T1000 (cell line): Measurements from ENCODE around the gene COBLL1.

ENCODE experiments used
- DNase-seq: peaks from one replicate; lab custom pipeline; 2025; ENCODE audit warnings: mixed read lengths; lab: John Stamatoyannopoulos, UW

COBLL1 gene

GRCh38 chr2:164757934-164758695 lies 83.5 kb downstream of the COBLL1 start:
- DNase-seq: no peak

- DNase-seq: no peak
Measured at GRCh38 chr2:164756773-164757172, 84.8 kb downstream of the COBLL1 start.

DNA sequence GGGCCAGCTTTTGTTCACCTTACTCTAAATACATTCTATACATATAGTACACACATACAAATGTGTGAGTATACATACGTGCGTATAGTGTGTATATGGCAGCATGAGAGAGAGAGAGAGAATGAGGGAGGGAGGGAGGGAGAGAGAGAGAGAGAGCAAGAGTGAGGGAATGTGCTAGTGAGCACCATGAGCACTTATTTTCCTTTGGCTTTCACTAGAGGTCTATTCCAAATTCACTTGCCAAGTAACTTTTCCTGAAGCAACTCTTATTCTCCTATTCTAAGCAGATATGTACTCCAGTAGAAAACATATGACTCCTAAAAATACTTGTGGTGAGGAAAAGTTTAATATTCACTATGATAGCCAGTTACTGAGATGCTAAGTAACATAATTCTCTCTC lies 85.7 kb downstream of the COBLL1 start:
- no peak for DNase-seq

DNA sequence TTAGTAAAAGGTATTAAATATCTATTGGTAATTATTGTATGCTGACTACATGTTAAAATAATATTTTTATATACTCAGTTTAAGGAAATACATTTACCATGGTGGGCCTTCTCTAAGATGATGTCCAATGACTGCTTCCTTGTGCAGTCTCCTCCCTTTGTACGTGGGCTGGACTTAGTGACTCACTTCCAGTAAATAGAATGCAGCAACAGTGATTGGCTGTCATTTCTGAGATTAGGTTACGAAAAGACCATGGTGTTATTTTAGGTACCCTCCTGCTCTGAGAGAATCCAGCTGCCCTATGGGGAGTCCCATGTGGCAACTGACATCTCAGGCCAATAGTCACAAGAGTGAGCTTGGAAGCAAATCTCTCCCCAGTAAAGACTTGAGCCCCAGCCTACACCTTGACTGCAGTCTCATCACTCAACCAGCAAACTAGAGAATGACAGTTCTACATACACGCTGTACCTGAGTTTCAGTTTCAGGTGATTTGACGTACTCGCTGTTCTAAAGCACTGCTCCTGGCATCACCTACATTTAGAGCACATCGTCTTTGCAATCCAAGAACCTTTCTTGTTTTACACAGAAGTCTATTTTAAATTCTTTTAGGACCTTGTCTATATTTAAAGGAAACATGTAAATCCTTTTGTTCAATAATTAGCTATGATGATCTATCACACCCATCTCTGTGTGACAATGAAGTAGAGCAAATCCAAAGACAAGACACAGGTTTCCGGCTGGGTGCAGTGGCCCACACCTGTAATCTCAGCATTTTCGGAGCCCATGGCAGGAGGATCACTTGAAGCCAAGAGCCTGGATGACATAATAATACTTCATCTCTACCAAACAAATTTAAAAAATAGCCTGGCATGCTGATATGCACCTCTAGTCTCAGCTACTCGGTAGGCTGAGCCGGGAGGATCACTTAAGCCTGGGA lies 87.2 kb downstream of the COBLL1 start:
- no peak for DNase-seq

GRCh38 chr2:164752956-164753355 lies 88.7 kb downstream of the COBLL1 start:
- DNase-seq: no peak

GRCh38 chr2:164747783-164748433 lies 93.7 kb downstream of the COBLL1 start:
- DNase-seq: no peak

GRCh38 chr2:164747140-164747539 lies 94.5 kb downstream of the COBLL1 start:
- DNase-seq: no peak

- DNase-seq: no peak
Measured at GRCh38 chr2:164746713-164747112, 94.9 kb downstream of the COBLL1 start.

- no peak for DNase-seq
Measured at GRCh38 chr2:164745012-164745797, 96.4 kb downstream of the COBLL1 start.

- DNase-seq: no peak
Measured at GRCh38 chr2:164742738-164743317, 98.8 kb downstream of the COBLL1 start.

GRCh38 chr2:164739966-164740365 lies 101.7 kb downstream of the COBLL1 start:
- DNase-seq: no peak

- no peak for DNase-seq
Measured at GRCh38 chr2:164737612-164738081, 104.0 kb downstream of the COBLL1 start.

DNA sequence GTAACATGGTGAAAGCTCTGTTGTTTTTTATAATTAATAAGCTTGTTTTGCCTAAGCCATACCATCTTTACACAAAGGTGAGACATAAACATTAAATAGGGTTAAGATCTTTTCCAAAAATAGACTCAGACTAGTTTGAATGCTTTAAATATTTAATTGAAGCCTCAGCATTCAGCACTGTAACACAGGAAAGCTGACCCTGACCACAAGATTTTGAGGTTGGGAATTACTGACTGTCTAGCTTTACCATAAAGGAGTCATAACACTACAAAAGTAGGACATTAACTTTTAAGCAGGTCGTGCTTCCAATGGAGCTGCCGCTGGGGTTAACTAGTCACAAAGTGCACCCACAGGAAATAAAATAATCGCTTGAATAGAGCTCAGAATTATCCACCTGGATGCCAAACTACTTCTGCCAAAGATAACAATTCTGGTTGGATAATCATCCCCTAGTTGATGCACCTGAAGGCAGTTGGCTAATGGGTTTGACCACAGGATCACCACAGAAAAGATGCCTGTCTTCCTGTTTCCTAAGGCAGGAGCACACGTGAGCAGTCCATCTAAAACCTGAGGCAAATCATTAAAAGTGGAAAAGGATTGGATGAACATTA lies 106.2 kb downstream of the COBLL1 start:
- no peak for DNase-seq

DNA sequence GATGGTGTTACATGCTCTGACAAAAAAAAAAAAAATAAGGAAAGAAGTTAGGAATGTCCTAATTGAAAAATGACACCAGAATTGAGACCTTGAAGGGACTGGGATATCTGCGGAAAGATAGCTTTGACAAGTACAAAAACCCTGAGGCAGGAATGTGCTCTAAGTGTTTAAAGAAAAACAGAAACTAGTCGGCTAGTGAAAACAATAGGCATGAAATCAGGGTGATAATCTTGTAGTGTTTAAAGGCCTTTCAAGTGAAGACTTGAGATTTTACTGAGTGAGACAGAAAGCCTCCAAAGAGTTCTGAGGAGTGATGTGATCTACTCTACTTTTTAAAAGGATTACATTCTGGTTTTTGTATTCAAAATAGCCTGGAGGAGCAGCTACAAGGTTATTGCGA lies 107.4 kb downstream of the COBLL1 start:
- DNase-seq: no peak

GRCh38 chr2:164725542-164725941 lies 116.1 kb downstream of the COBLL1 start:
- DNase-seq: no peak

- DNase-seq: no peak
Measured at GRCh38 chr2:164722616-164723338, 118.8 kb downstream of the COBLL1 start.

DNA sequence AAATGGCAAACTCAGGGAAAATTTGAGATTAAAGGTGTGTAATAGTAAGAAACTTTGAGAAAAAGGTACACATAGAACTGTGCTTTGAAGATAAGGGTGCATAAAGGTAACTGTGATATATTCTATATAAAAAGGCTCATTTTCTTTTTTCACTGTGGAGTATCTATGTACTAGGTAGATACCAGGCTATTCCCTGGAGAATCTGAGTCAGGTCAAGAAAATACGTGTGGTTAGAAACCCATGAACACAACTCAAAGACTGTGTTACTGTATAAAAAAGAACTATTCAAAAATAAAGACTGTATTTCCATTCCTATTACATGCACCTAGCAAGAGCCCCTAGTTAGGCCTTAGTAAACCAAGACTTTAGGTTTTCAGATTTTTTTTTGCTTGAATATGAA lies 120.2 kb downstream of the COBLL1 start:
- no peak for DNase-seq

DNA sequence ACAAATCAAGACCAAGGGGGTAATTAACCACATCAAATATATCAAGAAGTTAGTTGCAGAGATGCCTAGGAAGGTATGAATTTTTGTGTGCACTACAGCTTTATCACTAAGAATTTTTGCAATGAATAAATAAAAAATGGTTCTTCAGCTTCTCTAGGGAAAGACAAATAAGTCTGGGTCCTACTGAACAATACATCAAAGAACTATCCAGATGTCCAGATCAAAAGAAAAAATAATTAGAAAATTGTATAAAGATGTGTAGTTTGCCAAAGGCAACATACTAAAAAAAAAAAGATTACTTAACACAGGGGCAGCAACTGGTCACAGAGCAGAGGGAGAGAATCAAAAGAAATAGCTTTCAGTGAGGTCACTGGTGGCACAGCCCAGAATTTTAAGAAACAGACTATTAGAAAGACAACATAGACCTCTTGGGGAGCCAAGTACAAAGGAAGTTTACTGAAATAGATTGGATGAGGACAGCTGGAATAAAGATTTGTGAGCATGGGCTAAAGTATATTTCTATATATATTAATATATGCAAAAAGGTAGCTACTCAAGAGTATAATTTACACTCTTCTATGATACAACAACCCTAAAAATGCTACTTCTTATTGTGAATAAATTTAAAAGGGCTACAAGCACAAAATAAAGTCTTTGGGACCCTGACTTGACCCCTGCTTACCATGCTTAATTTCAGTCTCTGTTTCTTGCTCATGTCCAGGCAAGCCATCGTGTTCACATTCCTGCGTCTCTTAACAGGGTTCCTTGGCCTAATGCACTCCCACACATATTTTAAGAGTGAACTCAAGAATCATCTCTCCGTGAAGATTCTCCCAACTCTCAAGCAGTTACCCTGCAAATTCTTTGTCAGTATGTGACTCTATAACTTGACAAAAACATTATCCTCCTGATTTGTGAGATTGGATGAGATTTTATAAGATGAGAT lies 121.4 kb downstream of the COBLL1 start:
- no peak for DNase-seq
